NT2/D1 (cell line): ENCODE measurements around the gene INTS11.

Experiments
- DNase-seq: peaks from one replicate; pipeline ENCODE4 v3.0.0-alpha.2; 2011; ENCODE audit warnings: low read depth, low spot score
- H3K27me3 ChIP-seq: 2 replicates; pipeline ENCODE4 v1.6.0; 2011; ENCODE audit warnings: mild to moderate bottlenecking; ENCODE audit not compliant: insufficient read length, insufficient read depth
- H3K36me3 ChIP-seq: 2 replicates; pipeline ENCODE4 v1.6.1; 2011; ENCODE audit warnings: mild to moderate bottlenecking, low read length, mixed read lengths; ENCODE audit not compliant: insufficient read depth, insufficient read length
- H3K4me1 ChIP-seq: 2 replicates; pipeline ENCODE4 v1.5.1; 2011; ENCODE audit not compliant: insufficient read depth, insufficient read length
- H3K4me3 ChIP-seq: 2 replicates; pipeline ENCODE4 v1.5.1; 2011; ENCODE audit warnings: low read depth; ENCODE audit not compliant: insufficient read length
- H3K9ac ChIP-seq: 2 replicates; pipeline ENCODE4 v1.6.0; 2011; ENCODE audit warnings: low read depth; ENCODE audit not compliant: insufficient read length
- H3K9me3 ChIP-seq: 2 replicates; pipeline ENCODE4 v1.5.1; 2011; ENCODE audit warnings: mild to moderate bottlenecking, low read length; ENCODE audit not compliant: insufficient read depth
- SUZ12 ChIP-seq: IDR thresholded peaks from 2 replicates; pipeline ENCODE4 v1.6.1; 2011; ENCODE audit not compliant: insufficient read length, insufficient read depth; ENCODE audit errors: extremely low read depth
- YY1 ChIP-seq: IDR thresholded peaks from 2 replicates; pipeline ENCODE4 v1.6.1; 2011; ENCODE audit not compliant: insufficient read length, insufficient read depth
- ZNF274 ChIP-seq: IDR thresholded peaks from 2 replicates; pipeline ENCODE4 v1.6.1; 2011; ENCODE audit warnings: mild to moderate bottlenecking, low read depth, low read length

INTS11 gene

GRCh38 chr1:1355416-1355815 lies 31.0 kb upstream of the INTS11 start:
- no peak for DNase-seq
- H3K9me3 ChIP-seq, result no peaks in the 10 kb centered on the region
- H3K9ac ChIP-seq, result no peak overlapping the region
- no peak overlapping the region for H3K4me3 ChIP-seq
- TF ChIP-seq SUZ12, result no peak
- no peak for TF ChIP-seq YY1
- TF ChIP-seq ZNF274, result no peak
- peaks cover 29% of the 10 kb centered on the region for H3K36me3 ChIP-seq
- H3K4me1 ChIP-seq, result peaks cover 23% of the 10 kb centered on the region
- no peaks in the 10 kb centered on the region for H3K27me3 ChIP-seq

DNA sequence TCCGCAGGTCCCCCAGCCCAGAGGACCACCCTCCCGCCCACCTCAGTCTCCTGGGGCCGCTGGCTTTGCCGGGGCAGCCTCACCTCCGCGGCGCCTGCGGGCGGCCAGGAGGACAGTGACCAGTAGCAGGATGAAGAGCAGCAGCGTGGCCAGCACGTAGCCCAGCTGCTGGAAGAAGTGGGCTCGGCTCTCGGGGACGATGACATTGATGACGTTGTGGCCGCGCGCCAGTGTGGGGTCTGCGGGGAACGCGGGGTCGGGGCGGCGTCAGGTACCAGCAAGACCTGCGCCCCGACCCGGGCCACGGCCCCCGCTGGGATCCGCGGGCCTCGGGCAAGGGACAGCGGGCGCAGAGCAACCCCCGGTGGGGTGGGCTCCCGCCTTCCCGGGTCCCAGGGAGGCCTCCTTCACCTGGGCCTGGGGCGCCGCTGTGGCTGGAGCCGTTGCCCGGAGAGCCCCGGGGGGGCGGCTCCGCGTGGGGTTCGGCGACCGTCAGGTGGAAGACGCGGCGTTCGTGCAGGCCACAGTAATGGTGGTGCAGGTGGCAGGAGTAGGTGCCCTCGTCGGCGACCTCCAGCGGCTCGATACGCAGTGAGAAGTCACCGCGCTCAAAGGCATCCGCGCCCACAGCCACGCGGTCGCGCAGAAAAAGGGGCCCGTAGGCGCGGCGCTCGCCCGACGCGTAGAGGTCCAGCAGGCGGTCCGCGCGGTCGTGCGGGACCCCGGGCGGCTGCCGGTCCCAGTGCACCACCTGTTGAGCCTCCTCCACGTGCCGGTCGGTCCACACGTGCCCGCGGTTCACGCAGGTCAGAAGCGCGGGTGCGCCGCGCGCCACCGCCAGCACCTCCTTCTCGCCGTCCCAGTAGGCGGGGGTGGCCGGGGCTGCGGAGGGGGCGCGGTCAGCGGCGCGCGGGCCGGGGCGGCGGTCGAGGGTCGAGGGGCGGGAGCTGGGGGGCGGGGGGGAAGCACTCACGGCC lies 30.1 kb upstream of the INTS11 start:
- no peaks in the 10 kb centered on the region for H3K27me3 ChIP-seq
- H3K9me3 ChIP-seq, result no peaks in the 10 kb centered on the region
- H3K4me3 ChIP-seq, result no peak overlapping the region
- peaks cover 29% of the 10 kb centered on the region for H3K36me3 ChIP-seq
- H3K9ac ChIP-seq, result no peak overlapping the region
- H3K4me1 ChIP-seq, result peaks cover 17% of the 10 kb centered on the region
- no peak for TF ChIP-seq ZNF274
- no peak for TF ChIP-seq SUZ12
- no peak for TF ChIP-seq YY1
- no peak for DNase-seq

DNA sequence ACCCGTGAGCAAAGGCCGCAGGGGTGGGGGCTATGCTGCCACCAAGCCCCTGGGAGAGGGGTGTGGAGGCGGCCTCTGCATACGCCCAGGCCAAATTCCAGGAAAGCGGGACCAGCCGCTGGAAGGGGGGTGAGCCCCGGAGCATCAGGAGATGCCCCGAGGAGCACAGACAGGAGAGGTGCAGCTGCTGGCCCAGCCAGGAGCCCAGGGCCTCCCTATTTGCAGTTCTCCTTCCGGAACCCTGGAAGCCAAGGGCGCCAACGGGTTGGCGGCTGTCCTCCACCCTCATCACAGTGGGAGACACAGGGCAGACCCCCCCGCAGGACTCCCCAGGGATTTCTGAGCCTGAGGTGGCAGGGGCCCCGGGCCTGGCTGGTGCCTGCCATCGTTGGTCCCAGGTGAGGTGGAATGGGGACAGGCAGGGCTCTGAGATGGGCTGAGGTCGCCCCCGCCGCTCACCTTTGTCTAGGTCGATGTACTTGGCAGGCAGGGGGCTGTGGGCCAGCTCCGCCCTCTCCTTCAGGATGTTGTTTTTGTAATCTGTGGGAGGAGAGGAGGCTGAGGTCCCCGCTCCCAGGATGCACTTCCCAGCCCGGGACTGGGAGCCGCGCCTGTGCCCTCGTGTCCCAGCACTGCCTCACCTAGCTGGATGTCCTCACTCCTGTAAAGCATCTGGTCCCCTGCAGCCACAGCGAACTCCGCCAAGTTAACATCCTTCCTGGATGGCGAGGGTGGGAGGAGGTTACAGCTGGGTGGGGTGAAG lies 29.1 kb upstream of the INTS11 start:
- peaks cover 11% of the 10 kb centered on the region for H3K4me1 ChIP-seq
- no peaks in the 10 kb centered on the region for H3K27me3 ChIP-seq
- TF ChIP-seq YY1, result no peak
- TF ChIP-seq ZNF274, result no peak
- no peak for TF ChIP-seq SUZ12
- peak overlapping the region; percentile 32 for H3K9ac ChIP-seq
- no peaks in the 10 kb centered on the region for H3K9me3 ChIP-seq
- no peak overlapping the region for H3K4me3 ChIP-seq
- no peak for DNase-seq
- H3K36me3 ChIP-seq, result peaks cover 29% of the 10 kb centered on the region

GRCh38 chr1:1352786-1353388 lies 28.4 kb upstream of the INTS11 start:
- no peaks in the 10 kb centered on the region for H3K27me3 ChIP-seq
- no peak overlapping the region for H3K4me3 ChIP-seq
- TF ChIP-seq ZNF274, result no peak
- no peak for TF ChIP-seq YY1
- no peak for TF ChIP-seq SUZ12
- peaks cover 11% of the 10 kb centered on the region for H3K4me1 ChIP-seq
- peaks cover 29% of the 10 kb centered on the region for H3K36me3 ChIP-seq
- no peaks in the 10 kb centered on the region for H3K9me3 ChIP-seq
- no peak for DNase-seq
- H3K9ac ChIP-seq, result no peak overlapping the region

DNA sequence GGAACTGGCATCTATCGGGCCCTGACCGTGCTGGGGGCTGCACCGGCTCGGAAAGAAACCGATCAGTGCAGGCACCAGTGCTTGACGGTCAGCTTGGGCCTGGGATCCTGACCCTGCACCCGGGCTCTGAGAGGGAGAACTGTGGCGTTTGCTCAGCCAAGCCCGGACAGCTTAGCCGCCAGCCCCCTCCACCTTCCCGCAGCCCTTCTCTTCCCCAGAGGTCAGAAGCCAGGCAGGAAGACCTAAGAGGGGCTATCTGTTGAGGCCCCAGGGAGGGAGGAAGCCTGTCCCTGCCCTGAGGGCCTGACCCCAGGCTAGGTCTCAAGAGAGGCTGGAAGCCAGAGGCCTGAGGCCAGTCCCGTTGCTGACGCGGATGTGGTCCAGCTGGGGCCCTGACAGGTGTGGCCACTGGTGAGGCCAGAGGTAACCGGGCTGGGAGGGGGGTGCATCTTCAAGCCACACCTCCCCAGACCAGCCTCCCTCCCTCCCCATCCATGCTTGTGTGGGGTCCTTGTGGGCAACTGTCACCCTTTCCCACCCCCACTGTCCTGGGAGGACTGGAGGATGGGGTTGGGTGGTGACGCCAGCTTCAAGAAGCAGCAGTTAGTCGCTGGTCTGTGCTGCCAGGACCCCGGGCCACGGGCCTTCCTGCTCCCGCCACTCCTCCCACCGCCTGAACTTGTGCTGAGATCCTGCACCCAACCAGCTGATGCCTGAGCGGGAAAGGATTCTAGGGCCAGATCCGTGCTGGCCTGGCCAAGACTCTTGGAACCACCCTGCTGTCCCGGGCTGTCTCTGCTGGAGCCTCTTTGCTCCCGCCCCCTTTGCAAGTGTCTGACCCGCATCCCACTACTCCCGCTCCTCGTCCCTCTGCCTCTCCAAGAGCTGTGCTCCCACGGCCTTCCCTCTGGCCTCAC lies 27.3 kb upstream of the INTS11 start:
- no peaks in the 10 kb centered on the region for H3K9me3 ChIP-seq
- peak overlapping the region; percentile 51 for H3K9ac ChIP-seq
- H3K4me1 ChIP-seq, result peaks cover 8% of the 10 kb centered on the region
- no peaks in the 10 kb centered on the region for H3K27me3 ChIP-seq
- TF ChIP-seq ZNF274, result no peak
- no peak for TF ChIP-seq SUZ12
- no peak for TF ChIP-seq YY1
- peaks cover 29% of the 10 kb centered on the region for H3K36me3 ChIP-seq
- no peak for DNase-seq
- H3K4me3 ChIP-seq, result no peak overlapping the region

GRCh38 chr1:1349256-1350012 lies 25.0 kb upstream of the INTS11 start, which contains the start of gene DVL1:
DVL1 (minus strand) TSS chr1:1349418; CDS start chr1:1349065, 353 bp downstream.
- no peaks in the 10 kb centered on the region for H3K9me3 ChIP-seq
- no peak for DNase-seq
- H3K36me3 ChIP-seq, result peaks cover 24% of the 10 kb centered on the region
- no peaks in the 10 kb centered on the region for H3K27me3 ChIP-seq
- peak within 1 kb of the TSS; percentile 93 for H3K9ac ChIP-seq
- peaks cover 15% of the 10 kb centered on the region for H3K4me1 ChIP-seq
- H3K4me3 ChIP-seq, result peak within 1 kb of the TSS; percentile 66
- TF ChIP-seq ZNF274 (no peak), YY1 (no peak), SUZ12 (no peak)
